NCI-H1930 (cell line): ENCODE results near the gene ZNF598.
"Not testable (repeated sequence)": the region's sequence is repeated elsewhere in the genome, so short reads cannot be mapped to it uniquely, and the experiment has no call there.

Experiments used
- DNase-seq, 2 experiments: peaks; one replicate each; lab custom pipeline; 2025; lab: John Stamatoyannopoulos, UW

Gene ZNF598

GRCh38 chr16:1958143-1958491 is 51.5 kb downstream of the ZNF598 start:
- not testable (repeated sequence) for DNase-seq

- not testable (repeated sequence) for DNase-seq
Observed at GRCh38 chr16:1957434-1958142, 52.0 kb downstream of the ZNF598 start.

GRCh38 chr16:1953734-1954133 is 55.9 kb downstream of the ZNF598 start:
- DNase-seq: no peak

- no peak for DNase-seq
Observed at GRCh38 chr16:1950559-1950958, 59.1 kb downstream of the ZNF598 start.

- DNase-seq: no peak
Observed at GRCh38 chr16:1950047-1950446, 59.6 kb downstream of the ZNF598 start.

GRCh38 chr16:1949507-1949906 is 60.1 kb downstream of the ZNF598 start:
- no peak for DNase-seq
